HepG2 (cell line): ENCODE results near the gene SWI5. TPM values are rescaled to one million over a fixed set of nuclear protein-coding genes. Genes with fewer than 3 reads are reported as not detected.

Experiments used
- ETV5 ChIP-seq: IDR thresholded peaks from 2 replicates; pipeline ENCODE4 v1.6.1; 2018; ENCODE audit warnings: missing biosample characterization, missing genetic modification reagents, inconsistent platforms, borderline replicate concordance
- HMGA1 ChIP-seq: sonication (generic); formaldehyde crosslinking; conservative IDR thresholded peaks from 2 replicates; pipeline ENCODE4 v1.4.0; 2020; ENCODE audit warnings: missing genetic modification reagents
- HNRNPH1 ChIP-seq: fragments of 200-400 bp; formaldehyde crosslinking; optimal IDR thresholded peaks from 2 replicates; pipeline ENCODE3; 2017; ENCODE audit warnings: mild to moderate bottlenecking, low read depth, low read length
- HNRNPUL1 ChIP-seq: fragments of 200-400 bp; formaldehyde crosslinking; IDR thresholded peaks from 2 replicates; pipeline ENCODE4 v1.6.1; 2017; ENCODE audit warnings: low read depth, mild to moderate bottlenecking, low read length, moderate library complexity
- KDM1A ChIP-seq: IDR thresholded peaks from 2 replicates; pipeline ENCODE4 v1.6.1; 2016; ENCODE audit warnings: missing compliant biosample characterization
- RBAK ChIP-seq: sonication (generic); formaldehyde crosslinking; IDR thresholded peaks from 2 replicates; pipeline ENCODE4 v1.5.1; 2020; ENCODE audit warnings: mild to moderate bottlenecking, missing genetic modification reagents
- RELA ChIP-seq: sonication (generic); formaldehyde crosslinking; IDR thresholded peaks from 2 replicates; pipeline ENCODE4 v1.4.0; 2020; ENCODE audit warnings: missing genetic modification reagents
- TEAD2 ChIP-seq: sonication (generic); formaldehyde crosslinking; IDR thresholded peaks from 2 replicates; pipeline ENCODE4 v1.9.0; 2021; ENCODE audit warnings: missing genetic modification reagents
- YY1 ChIP-seq: IDR thresholded peaks from 2 replicates; pipeline ENCODE4 v1.6.1; 2011; ENCODE audit warnings: low read length, low read depth, moderate library complexity, mild to moderate bottlenecking; ENCODE audit not compliant: insufficient read depth, insufficient replicate concordance
- ZMYM2 ChIP-seq: sonication (generic); formaldehyde crosslinking; IDR thresholded peaks from 2 replicates; pipeline ENCODE4 v1.8.0; 2022; ENCODE audit warnings: mild to moderate bottlenecking, missing genetic modification reagents
- ZNF124 ChIP-seq: sonication (generic); formaldehyde crosslinking; IDR thresholded peaks from 2 replicates; pipeline ENCODE4 v1.4.0; 2020; ENCODE audit warnings: missing genetic modification reagents
- ZNF143 ChIP-seq: sonication (generic); formaldehyde crosslinking; IDR thresholded peaks from 2 replicates; pipeline ENCODE4 v1.4.0; 2020; ENCODE audit warnings: missing genetic modification reagents
- ZNF20 ChIP-seq: sonication (generic); formaldehyde crosslinking; IDR thresholded peaks from 2 replicates; pipeline ENCODE4 v1.4.0; 2020; ENCODE audit warnings: mild to moderate bottlenecking, moderate library complexity, missing genetic modification reagents
- ZNF253 ChIP-seq: sonication (generic); formaldehyde crosslinking; IDR thresholded peaks from 2 replicates; pipeline ENCODE4 v1.8.0; 2022; ENCODE audit warnings: mild to moderate bottlenecking, missing genetic modification reagents, borderline replicate concordance
- ZNF530 ChIP-seq: sonication (generic); formaldehyde crosslinking; IDR thresholded peaks from 2 replicates; pipeline ENCODE4 v1.5.0; 2020; ENCODE audit warnings: low read depth, mild to moderate bottlenecking, missing genetic modification reagents
- ZNF547 ChIP-seq: sonication (generic); formaldehyde crosslinking; IDR thresholded peaks from 2 replicates; pipeline ENCODE4 v1.5.1; 2020; ENCODE audit warnings: mild to moderate bottlenecking, missing genetic modification reagents
- ZZZ3 ChIP-seq: sonication (generic); formaldehyde crosslinking; IDR thresholded peaks from 2 replicates; pipeline ENCODE4 v1.4.0; 2020; ENCODE audit warnings: missing genetic modification reagents, mild to moderate bottlenecking, borderline replicate concordance
- polyA plus RNA-seq, 8 experiments: library from polyadenylated mRNA; depleted of rRNA in 3 of 8; stranded (reverse) in 7 of 8; unstranded in 1 of 8; fragments of >200 nt; fragmentation: Illumina TruSeq in 4 of 8; extraction: Trizol in 4 of 8; gene quantifications; 2 replicates each; pipeline versions ENCODE4 v1.2.1 to v1.2.3, GENCODE V29; 2011 to 2016; ENCODE audit warnings: low read depth in 4 of 8, missing spikeins in 1 of 8, mixed read lengths in 1 of 8; ENCODE audit not compliant: insufficient read depth in 1 of 8
- total RNA-seq, 5 experiments: library from RNA; depleted of rRNA; stranded (reverse); fragments of >200 nt; fragmentation: Illumina TruSeq; extraction: Trizol; gene quantifications; 2 replicates each; pipeline ENCODE4 v1.2.3, GENCODE V29; 2016; ENCODE audit warnings: low read depth in 1 of 5
- TF ChIP-seq, protein P1 (sequence below): sonication (generic); formaldehyde crosslinking; IDR thresholded peaks from 2 replicates; pipeline ENCODE4 v1.4.0; 2020; ENCODE audit warnings: missing genetic modification reagents
- TF ChIP-seq, protein P2 (sequence below): IDR thresholded peaks from 2 replicates; pipeline ENCODE4 v1.6.1; 2016
- TF ChIP-seq, protein P3 (sequence below): sonication (generic); formaldehyde crosslinking; IDR thresholded peaks from 2 replicates; pipeline ENCODE4 v1.4.0; 2020; ENCODE audit warnings: missing genetic modification reagents, borderline replicate concordance
- TF ChIP-seq, protein P4 (sequence below): sonication (generic); formaldehyde crosslinking; IDR thresholded peaks from 2 replicates; pipeline ENCODE4 v1.5.1; 2020; ENCODE audit warnings: missing genetic modification reagents, mild to moderate bottlenecking, borderline replicate concordance
- TF ChIP-seq, protein P5 (sequence below): sonication (generic); formaldehyde crosslinking; IDR thresholded peaks from 2 replicates; pipeline ENCODE4 v1.5.0; 2020; ENCODE audit warnings: missing genetic modification reagents

SWI5 gene
- total and polyA plus RNA-seq, 2 of the 13 experiments (the other 11 are each of a cell fraction or from before 2014, with no cell fraction given) = 39.2 to 41.0 TPM

DNA sequence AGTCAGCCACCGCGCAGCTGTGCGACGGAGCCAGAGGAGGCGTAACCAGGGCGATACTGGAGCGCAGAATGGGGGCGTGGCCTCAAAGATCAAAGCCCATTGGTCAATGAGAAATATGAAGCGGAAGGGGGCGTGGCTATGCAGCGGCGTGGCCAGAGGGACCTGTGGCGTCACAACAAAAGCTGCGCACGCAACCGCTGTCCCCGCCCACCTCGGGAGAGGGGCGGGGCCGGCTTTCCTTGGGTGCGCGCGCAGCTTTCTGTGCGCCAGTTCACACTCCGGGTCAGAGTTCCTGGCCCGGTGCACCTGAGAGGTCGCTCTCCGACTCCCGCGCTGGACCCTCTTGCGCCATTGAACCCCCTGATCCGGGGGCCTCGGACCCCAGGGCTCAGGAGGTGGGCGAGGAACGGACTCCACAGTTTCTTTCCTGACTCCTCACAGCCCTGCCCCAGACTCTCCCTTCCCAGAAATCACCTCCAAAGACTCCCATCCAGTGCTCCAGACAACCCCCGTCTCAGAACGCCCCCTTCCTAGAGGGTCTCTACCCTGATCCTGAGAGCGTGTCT is at the start of gene SWI5 (continued):
- TF ChIP-seq, protein P1, sequence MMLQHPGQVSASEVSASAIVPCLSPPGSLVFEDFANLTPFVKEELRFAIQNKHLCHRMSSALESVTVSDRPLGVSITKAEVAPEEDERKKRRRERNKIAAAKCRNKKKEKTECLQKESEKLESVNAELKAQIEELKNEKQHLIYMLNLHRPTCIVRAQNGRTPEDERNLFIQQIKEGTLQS (CRISPR knock-in tag) = no peak
- TF ChIP-seq HMGA1 (CRISPR knock-in tag) (no peak), RBAK (CRISPR knock-in tag) (no peak), ZNF143 (CRISPR knock-in tag) (peak; percentile 84; the same call in 1 of the 2 replicates), ZNF20 (no peak), ETV5 (CRISPR knock-in tag) (peak; percentile 42; the same call in 1 of the 2 replicates), ZNF124 (CRISPR knock-in tag) (no peak), TEAD2 (CRISPR knock-in tag) (no peak), ZNF530 (CRISPR knock-in tag) (no peak), RELA (CRISPR knock-in tag) (no peak), HNRNPH1 (no peak), HNRNPUL1 (no peak), ZNF547 (CRISPR knock-in tag) (0 out of 2 replicates have a peak, but pooled peaks have one; percentile 45), ZMYM2 (CRISPR knock-in tag) (no peak), ZZZ3 (CRISPR knock-in tag) (no peak), YY1 (peak; percentile 67), KDM1A (CRISPR knock-in tag) (no peak), ZNF253 (CRISPR knock-in tag) (no peak)
- TF ChIP-seq, protein P2, sequence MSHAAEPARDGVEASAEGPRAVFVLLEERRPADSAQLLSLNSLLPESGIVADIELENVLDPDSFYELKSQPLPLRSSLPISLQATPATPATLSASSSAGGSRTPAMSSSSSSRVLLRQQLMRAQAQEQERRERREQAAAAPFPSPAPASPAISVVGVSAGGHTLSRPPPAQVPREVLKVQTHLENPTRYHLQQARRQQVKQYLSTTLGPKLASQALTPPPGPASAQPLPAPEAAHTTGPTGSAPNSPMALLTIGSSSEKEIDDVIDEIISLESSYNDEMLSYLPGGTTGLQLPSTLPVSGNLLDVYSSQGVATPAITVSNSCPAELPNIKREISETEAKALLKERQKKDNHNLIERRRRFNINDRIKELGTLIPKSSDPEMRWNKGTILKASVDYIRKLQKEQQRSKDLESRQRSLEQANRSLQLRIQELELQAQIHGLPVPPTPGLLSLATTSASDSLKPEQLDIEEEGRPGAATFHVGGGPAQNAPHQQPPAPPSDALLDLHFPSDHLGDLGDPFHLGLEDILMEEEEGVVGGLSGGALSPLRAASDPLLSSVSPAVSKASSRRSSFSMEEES (CRISPR knock-in tag) = peak; percentile 30; the same call in 1 of the 2 replicates
- TF ChIP-seq, protein P3, sequence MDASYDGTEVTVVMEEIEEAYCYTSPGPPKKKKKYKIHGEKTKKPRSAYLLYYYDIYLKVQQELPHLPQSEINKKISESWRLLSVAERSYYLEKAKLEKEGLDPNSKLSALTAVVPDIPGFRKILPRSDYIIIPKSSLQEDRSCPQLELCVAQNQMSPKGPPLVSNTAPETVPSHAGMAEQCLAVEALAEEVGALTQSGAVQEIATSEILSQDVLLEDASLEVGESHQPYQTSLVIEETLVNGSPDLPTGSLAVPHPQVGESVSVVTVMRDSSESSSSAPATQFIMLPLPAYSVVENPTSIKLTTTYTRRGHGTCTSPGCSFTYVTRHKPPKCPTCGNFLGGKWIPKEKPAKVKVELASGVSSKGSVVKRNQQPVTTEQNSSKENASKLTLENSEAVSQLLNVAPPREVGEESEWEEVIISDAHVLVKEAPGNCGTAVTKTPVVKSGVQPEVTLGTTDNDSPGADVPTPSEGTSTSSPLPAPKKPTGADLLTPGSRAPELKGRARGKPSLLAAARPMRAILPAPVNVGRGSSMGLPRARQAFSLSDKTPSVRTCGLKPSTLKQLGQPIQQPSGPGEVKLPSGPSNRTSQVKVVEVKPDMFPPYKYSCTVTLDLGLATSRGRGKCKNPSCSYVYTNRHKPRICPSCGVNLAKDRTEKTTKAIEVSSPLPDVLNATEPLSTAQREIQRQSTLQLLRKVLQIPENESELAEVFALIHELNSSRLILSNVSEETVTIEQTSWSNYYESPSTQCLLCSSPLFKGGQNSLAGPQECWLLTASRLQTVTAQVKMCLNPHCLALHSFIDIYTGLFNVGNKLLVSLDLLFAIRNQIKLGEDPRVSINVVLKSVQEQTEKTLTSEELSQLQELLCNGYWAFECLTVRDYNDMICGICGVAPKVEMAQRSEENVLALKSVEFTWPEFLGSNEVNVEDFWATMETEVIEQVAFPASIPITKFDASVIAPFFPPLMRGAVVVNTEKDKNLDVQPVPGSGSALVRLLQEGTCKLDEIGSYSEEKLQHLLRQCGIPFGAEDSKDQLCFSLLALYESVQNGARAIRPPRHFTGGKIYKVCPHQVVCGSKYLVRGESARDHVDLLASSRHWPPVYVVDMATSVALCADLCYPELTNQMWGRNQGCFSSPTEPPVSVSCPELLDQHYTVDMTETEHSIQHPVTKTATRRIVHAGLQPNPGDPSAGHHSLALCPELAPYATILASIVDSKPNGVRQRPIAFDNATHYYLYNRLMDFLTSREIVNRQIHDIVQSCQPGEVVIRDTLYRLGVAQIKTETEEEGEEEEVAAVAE (CRISPR knock-in tag) = no peak
- TF ChIP-seq, protein P4, sequence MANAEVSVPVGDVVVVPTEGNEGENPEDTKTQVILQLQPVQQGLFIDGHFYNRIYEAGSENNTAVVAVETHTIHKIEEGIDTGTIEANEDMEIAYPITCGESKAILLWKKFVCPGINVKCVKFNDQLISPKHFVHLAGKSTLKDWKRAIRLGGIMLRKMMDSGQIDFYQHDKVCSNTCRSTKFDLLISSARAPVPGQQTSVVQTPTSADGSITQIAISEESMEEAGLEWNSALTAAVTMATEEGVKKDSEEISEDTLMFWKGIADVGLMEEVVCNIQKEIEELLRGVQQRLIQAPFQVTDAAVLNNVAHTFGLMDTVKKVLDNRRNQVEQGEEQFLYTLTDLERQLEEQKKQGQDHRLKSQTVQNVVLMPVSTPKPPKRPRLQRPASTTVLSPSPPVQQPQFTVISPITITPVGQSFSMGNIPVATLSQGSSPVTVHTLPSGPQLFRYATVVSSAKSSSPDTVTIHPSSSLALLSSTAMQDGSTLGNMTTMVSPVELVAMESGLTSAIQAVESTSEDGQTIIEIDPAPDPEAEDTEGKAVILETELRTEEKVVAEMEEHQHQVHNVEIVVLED (CRISPR knock-in tag) = peak; percentile 62; the same call in 1 of the 2 replicates
- TF ChIP-seq, protein P5, sequence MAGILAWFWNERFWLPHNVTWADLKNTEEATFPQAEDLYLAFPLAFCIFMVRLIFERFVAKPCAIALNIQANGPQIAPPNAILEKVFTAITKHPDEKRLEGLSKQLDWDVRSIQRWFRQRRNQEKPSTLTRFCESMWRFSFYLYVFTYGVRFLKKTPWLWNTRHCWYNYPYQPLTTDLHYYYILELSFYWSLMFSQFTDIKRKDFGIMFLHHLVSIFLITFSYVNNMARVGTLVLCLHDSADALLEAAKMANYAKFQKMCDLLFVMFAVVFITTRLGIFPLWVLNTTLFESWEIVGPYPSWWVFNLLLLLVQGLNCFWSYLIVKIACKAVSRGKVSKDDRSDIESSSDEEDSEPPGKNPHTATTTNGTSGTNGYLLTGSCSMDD (CRISPR knock-in tag) = no peak
